WTC11 (cell line): ENCODE results near the gene FOXK1. TPM values are rescaled to one million over a fixed set of nuclear protein-coding genes. Genes with fewer than 3 reads are reported as not detected.

Experiments used
- ATAC-seq: fragments of 200-7000 bp; cut with Tn5 transposase; 2 replicates; pipeline ENCODE4 v1.10.0; 2021; ENCODE audit warnings: mild to moderate bottlenecking, moderate library complexity
- CTCF ChIA-PET: fragments of 300-600 bp; sonication (Branson Sonifier 250); formaldehyde crosslinking; loops from one replicate; lab custom pipeline; 2021; ENCODE audit warnings: antibody characterized with exemption; lab: Charles Lee
- POLR2A ChIA-PET: fragments of 350-600 bp; sonication (Branson Sonifier 250); formaldehyde crosslinking; loops from one replicate; lab custom pipeline; 2021; ENCODE audit warnings: antibody characterized with exemption; lab: Charles Lee
- DNase-seq: peaks from one replicate; pipeline ENCODE4 v3.0.0; 2021; ENCODE audit warnings: low spot score
- H3K27ac Mint-ChIP-seq: 2 replicates; pipeline ENCODE4 v1.8.0; 2021; ENCODE audit warnings: mixed read lengths
- H3K27me3 Mint-ChIP-seq: 2 replicates; pipeline ENCODE4 v1.8.0; 2021; ENCODE audit warnings: low read depth, mild to moderate bottlenecking, moderate library complexity, mixed read lengths
- H3K36me3 Mint-ChIP-seq: 2 replicates; pipeline ENCODE4 v1.8.0; 2021; ENCODE audit warnings: mixed read lengths
- H3K4me1 Mint-ChIP-seq: 2 replicates; pipeline ENCODE4 v1.8.0; 2022; ENCODE audit warnings: mixed read lengths
- H3K4me3 Mint-ChIP-seq: 2 replicates; pipeline ENCODE4 v1.8.0; 2021; ENCODE audit warnings: mild to moderate bottlenecking, moderate library complexity, mixed read lengths
- H3K9me3 Mint-ChIP-seq: 2 replicates; pipeline ENCODE4 v1.8.0; 2021; ENCODE audit warnings: mixed read lengths
- AR ChIP-seq: fragments of 250-450 bp; sonication (Bioruptor Pico); IDR thresholded peaks from 2 replicates; pipeline ENCODE4 v1.9.0; 2021; ENCODE audit warnings: mild to moderate bottlenecking
- ATF6 ChIP-seq: sonication (generic); formaldehyde crosslinking; IDR thresholded peaks from 2 replicates; pipeline ENCODE4 v1.8.1; 2023; ENCODE audit warnings: mild to moderate bottlenecking, missing genetic modification reagents
- E2F1 ChIP-seq: sonication (generic); formaldehyde crosslinking; IDR thresholded peaks from 2 replicates; pipeline ENCODE4 v1.8.0; 2022; ENCODE audit warnings: mild to moderate bottlenecking, missing genetic modification reagents
- EMX1 ChIP-seq: fragments of 250-450 bp; sonication (Bioruptor Pico); IDR thresholded peaks from 2 replicates; pipeline ENCODE4 v1.8.0; 2021; ENCODE audit warnings: mild to moderate bottlenecking
- NFATC4 ChIP-seq: fragments of 250-450 bp; sonication (Bioruptor Pico); IDR thresholded peaks from 2 replicates; pipeline ENCODE4 v1.9.0; 2021; ENCODE audit warnings: mild to moderate bottlenecking
- NR3C1 ChIP-seq: sonication (generic); formaldehyde crosslinking; conservative IDR thresholded peaks from 2 replicates; pipeline ENCODE4 v1.8.1; 2023; ENCODE audit warnings: low read depth, mild to moderate bottlenecking, missing genetic modification reagents
- OVOL2 ChIP-seq: fragments of 250-450 bp; sonication (Bioruptor Pico); IDR thresholded peaks from 2 replicates; pipeline ENCODE4 v1.9.0; 2021; ENCODE audit warnings: mild to moderate bottlenecking, borderline replicate concordance
- PRDM15 ChIP-seq: sonication (generic); formaldehyde crosslinking; IDR thresholded peaks from 2 replicates; pipeline ENCODE4 v1.8.0; 2022; ENCODE audit warnings: missing genetic modification reagents
- PREB ChIP-seq: sonication (generic); formaldehyde crosslinking; IDR thresholded peaks from 2 replicates; pipeline ENCODE4 v1.8.1; 2022; ENCODE audit warnings: mild to moderate bottlenecking, missing genetic modification reagents, moderate library complexity, borderline replicate concordance
- RORB ChIP-seq: fragments of 250-450 bp; sonication (Bioruptor Pico); IDR thresholded peaks from 2 replicates; pipeline ENCODE4 v1.9.0; 2021; ENCODE audit warnings: mild to moderate bottlenecking
- TP53 ChIP-seq: sonication (generic); formaldehyde crosslinking; IDR thresholded peaks from 2 replicates; pipeline ENCODE4 v1.8.1; 2023; ENCODE audit warnings: mild to moderate bottlenecking, missing genetic modification reagents
- ZNF232 ChIP-seq: sonication (generic); formaldehyde crosslinking; IDR thresholded peaks from 2 replicates; pipeline ENCODE4 v1.8.0; 2022; ENCODE audit warnings: mild to moderate bottlenecking, missing genetic modification reagents
- ZNF416 ChIP-seq: fragments of 250-450 bp; sonication (Bioruptor Pico); IDR thresholded peaks from 2 replicates; pipeline ENCODE4 v1.9.0; 2021; ENCODE audit warnings: mild to moderate bottlenecking, inconsistent platforms
- ZNF423 ChIP-seq: fragments of 250-450 bp; sonication (Bioruptor Pico); IDR thresholded peaks from 2 replicates; pipeline ENCODE4 v2.1.2; 2022; ENCODE audit warnings: mild to moderate bottlenecking, moderate library complexity
- total RNA-seq: library from RNA; stranded (reverse); gene quantifications from 3 replicates; pipeline ENCODE4 v1.2.3, GENCODE V29; 2021

Gene FOXK1
- total RNA-seq, 1 experiment from 2014 or later = 21.9 TPM

- TF ChIP-seq RORB = no peak
- TF ChIP-seq ATF6 (CRISPR knock-in tag) = no peak
- no peak for TF ChIP-seq EMX1
Measured at GRCh38 chr7:4725014-4725849, 43.1 kb downstream of the FOXK1 start (continued).

GRCh38 chr7:4725850-4726450 lies 43.9 kb downstream of the FOXK1 start:
- H3K9me3 Mint-ChIP-seq = no peaks in the 10 kb centered on the region
- ChIA-PET CTCF (interaction anchor here (2.0 kb wide), 1 partner anchor 66 kb away, joined by 5 read pairs; no protein-coding TSS in a partner anchor), POLR2A (no interaction called here)
- DNase-seq (no peak), ATAC-seq (no peak)
- no peaks in the 10 kb centered on the region for H3K36me3 Mint-ChIP-seq
- no peak overlapping the region for H3K4me3 Mint-ChIP-seq
- TF ChIP-seq NFATC4 (CRISPR knock-in tag) = no peak
- no peak for TF ChIP-seq ZNF416 (CRISPR knock-in tag)
- TF ChIP-seq ZNF423 = no peak
- TF ChIP-seq TP53 (CRISPR knock-in tag) = no peak
- TF ChIP-seq PRDM15 (CRISPR knock-in tag) = no peak
- no peak for TF ChIP-seq PREB (CRISPR knock-in tag)
- TF ChIP-seq E2F1 = no peak
- no peak for TF ChIP-seq ZNF232 (CRISPR knock-in tag)
- TF ChIP-seq AR (CRISPR knock-in tag) = no peak
- no peak for TF ChIP-seq NR3C1 (CRISPR knock-in tag)
- TF ChIP-seq OVOL2 = no peak
- H3K27me3 Mint-ChIP-seq = no peaks in the 10 kb centered on the region
- peak overlapping the region; percentile 41; the same call in 1 of the 2 replicates for H3K27ac Mint-ChIP-seq
- peaks cover 5% of the 10 kb centered on the region for H3K4me1 Mint-ChIP-seq
